GM18517 (cell line): Measurements from ENCODE around the gene TRMT61A.
A peak's percentile ranks its signal among the peaks of the same experiment; 100 is the strongest.

Experiments used
- ATAC-seq: cut with Tn5 transposase; IDR thresholded peaks from one replicate; pipeline ENCODE4 v1.9.1; 2021; ENCODE audit warnings: mild to moderate bottlenecking, moderate library complexity; ENCODE audit not compliant: unreplicated experiment

Gene TRMT61A

DNA sequence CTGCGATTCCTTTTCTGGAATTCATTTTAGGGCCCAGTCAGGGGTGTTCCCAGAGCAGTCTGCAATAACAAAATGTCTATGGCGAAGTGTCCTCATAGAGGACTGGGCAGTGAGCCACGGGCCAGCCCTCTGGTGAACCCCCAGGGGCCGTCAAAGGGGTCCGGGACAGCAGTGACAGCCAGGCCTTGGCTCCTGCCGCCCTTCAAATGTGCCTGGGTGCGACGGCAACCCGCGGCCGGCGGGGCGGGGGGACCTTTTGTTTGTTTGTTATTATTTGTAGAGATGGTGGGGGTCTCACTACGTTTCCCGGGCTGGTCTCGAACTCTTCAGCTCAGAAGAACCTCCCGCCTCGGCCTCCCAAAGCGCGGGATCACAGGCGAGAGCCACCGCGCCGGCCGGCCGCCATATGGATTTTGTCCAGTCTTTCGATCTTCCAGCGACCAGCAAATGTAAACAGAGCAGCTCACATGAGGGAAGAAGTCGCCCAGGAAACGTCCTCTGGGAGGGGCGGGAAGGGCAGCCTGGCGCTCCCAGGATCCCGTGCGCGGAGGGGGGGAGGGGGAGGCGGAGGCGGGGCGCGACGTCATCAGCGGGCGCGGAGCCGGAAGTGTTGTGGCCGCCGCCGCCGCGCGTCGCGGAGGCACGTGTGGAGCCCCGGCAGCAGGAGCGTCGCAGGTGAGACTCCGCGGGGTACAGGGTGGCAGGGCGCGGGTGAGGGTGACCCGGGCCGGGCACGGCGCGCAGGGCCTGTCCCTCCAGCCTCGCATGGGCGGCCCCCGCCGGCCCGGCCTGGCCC, at the start of gene TRMT61A:
TSS of gene TRMT61A (plus strand) at position 610 of the 796 bp plus-strand sequence. CDS start 783 bp downstream, outside the sequence.
- ATAC-seq = no peak

GRCh38 chr14:103480595-103480994, 48.4 kb upstream of the TRMT61A start:
- peak; percentile 87 for ATAC-seq

GRCh38 chr14:103483600-103483999, 45.4 kb upstream of the TRMT61A start:
- no peak for ATAC-seq

- no peak for ATAC-seq
Measured at GRCh38 chr14:103485504-103485903, 43.5 kb upstream of the TRMT61A start.

GRCh38 chr14:103488071-103488470, 40.9 kb upstream of the TRMT61A start:
- ATAC-seq = no peak

DNA sequence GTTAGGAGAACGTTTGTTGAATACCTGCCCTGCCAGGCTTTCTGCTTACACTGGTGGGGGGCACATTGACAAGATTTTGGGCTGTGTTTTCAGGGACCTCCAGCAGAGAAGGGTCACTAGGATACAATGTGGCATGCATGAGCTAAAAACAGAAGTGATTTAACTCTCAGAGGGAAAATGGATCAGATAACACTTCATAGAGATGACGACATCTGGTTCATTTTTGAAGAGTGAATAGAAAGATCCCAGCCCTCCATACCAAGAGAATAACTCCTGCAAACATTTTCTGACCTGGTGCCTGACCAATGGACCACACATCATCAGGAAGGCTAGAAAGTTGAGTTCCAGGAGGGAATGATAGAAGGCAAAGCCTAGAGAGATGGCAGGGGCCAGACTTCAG, 40.0 kb upstream of the TRMT61A start:
- ATAC-seq = no peak

- no peak for ATAC-seq
Measured at GRCh38 chr14:103489621-103490020, 39.4 kb upstream of the TRMT61A start.

GRCh38 chr14:103491691-103492090, 37.3 kb upstream of the TRMT61A start:
- ATAC-seq = no peak

- ATAC-seq = no peak
Measured at GRCh38 chr14:103492156-103492925, 36.7 kb upstream of the TRMT61A start.

DNA sequence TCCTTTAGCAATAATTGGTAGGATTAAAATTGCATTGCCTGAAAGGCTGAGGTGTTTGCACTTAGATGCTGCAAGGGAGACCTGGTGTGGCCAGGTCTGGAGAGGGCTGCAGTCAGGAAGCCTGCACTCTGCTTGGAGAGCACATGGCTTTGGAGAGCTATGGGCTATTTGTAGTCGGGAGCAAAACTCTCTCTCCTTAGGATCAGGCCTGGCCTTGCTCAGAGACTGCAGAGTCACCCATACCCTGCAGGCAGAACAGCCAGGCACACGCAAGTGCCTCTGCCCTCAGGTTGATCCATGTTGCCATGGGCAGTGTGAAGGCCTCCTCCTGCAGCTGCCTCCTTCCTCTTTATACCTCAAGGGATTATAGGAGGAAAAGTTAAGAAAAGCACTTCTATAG, 33.1 kb upstream of the TRMT61A start:
- ATAC-seq = no peak

DNA sequence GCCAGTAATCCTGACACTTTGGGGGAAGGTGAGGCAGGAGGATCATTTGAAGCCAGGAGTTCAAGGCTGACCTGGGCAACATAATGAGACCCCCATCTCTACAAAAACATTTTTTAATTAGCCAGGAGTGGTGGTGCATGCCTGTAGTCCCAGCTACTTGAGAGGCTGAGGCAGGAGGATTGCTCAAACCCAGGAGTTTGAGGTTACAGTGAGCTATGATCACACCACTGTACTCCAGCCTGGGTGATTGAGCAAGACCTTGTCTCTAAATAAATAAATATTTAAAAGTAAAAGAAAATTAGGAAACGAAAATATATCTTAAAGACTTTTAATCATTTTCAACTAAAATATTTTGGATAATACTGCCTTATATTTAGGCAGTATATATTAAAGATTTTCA, 32.2 kb upstream of the TRMT61A start:
- ATAC-seq = no peak

DNA sequence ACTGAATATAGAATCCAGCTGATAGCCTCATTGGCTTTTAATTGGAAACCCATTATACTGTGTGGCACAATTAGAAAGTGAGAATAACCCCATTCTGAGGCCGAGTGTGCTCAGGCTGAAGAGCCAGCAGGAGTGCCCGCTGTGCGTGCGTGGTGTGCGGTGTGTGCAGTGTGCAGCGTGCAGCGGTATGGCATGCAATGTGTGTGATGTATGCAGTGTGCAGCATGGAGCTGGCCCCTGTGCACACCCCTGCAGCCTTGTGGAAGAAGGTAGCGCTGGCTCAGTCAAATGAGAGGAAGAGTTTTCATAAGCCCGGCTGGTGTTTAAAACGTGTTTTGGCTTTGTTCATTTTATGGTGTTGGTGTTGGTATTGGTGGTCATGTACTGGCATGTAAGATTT, 29.3 kb upstream of the TRMT61A start:
- ATAC-seq = no peak

DNA sequence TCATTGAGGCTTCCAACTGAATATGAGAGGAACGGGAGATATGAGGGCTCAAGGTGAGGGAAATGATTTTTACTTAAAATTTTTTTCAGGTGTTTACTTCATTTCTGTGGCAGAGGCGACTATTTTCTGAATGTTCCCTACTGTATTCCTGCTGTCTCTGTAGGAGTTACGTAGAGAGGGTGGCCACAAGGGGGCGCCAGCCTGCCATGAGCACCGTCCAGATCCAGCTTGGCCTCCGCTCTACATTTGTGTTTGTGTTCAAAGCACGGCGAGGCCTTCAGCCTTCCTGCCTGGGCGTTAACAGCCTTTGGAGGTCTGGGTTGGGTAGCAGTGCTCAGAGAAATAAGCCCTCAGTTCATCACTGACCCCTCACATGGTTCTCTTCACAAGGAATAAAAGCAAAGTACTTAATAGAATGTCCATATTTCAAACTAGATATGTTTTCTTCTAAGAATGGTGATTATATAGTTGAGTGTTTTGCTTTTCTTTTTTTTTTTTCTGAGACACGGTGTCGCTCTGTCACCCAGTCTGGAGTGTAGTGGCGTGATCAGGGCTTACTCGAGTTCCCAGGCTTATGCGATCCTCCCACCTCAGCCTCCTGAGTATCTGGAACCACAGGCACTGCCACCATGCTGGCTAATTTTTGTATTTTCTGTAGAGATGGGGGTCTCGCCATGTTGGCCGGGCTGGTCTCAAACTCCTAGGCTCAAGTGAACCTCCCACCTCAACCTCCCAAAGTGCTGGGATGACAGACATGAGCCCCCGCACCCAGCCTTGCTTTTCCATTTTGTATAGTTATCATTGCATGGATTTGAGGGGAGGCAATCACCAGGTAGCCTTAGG, 28.6 kb upstream of the TRMT61A start:
- ATAC-seq = no peak

DNA sequence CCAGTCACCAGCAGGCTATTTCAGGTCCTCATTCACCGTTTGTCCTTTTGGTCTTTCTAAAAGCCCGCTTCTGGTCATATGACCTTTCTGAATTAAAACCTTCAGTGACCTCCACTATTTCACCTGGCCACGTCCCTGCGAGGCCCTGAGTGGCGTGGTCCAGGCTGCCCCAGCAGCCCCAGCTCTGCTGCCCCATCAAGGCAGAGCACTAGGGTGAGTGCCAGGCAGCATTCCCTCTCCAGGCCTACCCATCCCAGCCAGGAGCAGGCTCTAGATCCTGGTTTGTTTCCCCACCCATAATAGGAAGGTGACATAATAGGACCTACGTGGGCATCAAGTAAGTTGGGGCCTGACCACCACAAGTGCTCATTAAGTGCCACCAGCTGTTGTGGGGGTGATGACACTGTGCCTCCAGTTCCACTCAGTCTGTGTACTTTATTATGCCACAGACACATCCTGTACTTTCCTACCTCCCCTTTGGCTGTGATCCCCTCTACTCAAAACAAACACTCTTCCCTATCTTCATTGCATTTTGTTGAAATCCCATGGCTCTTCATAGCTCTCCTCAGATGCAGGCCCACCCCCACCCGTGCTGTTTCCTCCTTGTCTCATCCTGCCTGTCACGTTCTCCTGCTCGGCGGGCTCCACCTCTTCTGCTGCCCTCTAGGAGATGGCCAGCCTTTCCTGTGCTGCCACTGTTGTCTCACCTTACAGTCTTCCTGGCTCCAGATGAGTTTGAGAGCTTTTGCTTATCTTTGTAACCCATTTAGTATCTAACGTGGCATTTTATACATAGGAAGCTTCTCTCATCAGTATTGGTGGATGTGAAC, 27.7 kb upstream of the TRMT61A start:
- no peak for ATAC-seq

DNA sequence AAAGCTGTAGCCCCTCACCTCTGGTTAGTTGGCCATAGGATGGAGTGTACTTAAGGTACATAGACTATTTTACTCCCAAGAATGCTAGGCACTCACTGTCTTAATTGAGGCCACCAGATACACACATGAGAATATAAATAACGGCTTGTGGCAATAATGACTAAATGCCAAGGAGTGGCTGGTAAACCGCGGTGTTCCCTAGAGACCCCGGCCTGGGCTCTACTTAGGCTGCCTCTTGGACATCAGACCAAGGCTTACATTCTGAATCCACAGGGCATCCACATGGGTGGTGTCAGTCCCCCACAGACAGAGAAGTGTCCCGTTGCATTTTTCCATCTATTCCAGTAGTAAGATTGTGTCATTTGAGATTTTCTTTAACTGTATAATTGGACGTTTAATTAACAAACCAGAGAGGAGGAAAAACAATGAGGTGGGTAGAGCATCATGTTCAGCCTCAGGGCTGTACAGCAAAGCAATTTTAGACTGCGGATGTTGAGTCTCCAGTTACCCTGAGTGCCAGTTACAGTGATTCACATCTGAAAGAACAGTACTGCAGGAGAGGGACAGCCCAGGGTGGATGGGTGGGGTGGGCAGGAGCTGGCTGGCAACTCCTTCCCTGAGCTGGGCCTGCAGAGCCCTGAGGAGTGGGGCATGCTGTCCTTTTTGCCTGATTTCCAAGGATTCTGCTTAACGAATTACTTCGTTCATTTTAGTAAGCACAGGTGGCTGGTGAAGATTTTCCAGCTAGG, 26.9 kb upstream of the TRMT61A start:
- no peak for ATAC-seq

GRCh38 chr14:103502877-103503276, 26.1 kb upstream of the TRMT61A start:
- no peak for ATAC-seq

- ATAC-seq = no peak
Measured at GRCh38 chr14:103503296-103503695, 25.7 kb upstream of the TRMT61A start.

DNA sequence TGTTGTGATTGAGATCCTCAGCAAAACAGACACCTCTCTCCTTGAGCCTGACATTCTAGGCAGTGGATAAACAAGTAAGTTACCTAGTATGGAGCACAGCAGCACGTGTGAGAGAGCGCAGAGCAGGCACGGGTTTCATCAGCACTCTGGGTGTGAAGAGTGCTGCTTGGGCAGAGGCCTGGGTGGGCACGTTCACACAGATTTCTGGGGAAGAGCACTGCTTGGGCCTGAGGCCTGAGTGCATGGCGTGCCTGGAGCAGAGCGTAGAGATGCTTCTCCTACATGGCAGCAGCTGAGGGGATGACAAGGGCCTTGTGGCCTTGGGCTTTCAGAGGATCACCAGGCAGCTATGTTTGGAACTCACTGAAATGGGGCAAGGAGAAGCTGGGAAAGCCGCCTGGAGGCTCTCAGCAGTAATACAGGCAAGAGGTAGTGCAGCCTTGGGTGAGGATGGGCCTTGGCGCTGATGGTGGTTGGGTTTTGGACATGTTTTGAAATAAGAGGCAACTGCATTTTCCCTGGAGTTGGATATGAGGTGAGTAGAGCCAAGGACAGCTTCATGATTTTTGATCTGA, 23.9 kb upstream of the TRMT61A start:
- no peak for ATAC-seq

DNA sequence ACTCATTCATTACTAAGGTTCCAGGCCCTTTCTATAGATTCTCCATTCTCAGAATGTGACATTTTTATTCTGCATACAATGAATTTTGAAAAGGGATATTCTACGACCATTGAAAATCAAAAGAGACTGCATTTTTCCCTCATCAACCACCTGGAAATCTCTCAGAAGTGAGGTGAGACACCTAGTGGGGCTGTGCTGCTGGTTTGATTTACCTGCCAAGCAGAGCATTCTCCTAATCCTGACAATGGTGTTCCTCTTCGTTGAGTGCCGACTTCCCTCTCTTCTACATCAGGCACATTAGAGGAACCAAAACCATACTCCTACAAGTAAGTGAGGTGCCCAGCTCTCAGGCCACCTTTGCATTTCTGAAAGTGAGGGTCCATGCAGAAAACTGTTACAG, 21.2 kb upstream of the TRMT61A start:
- ATAC-seq = no peak
